Skin epidermis (tissue), 12 donors: ENCODE results near the gene FLRT1.

Experiments
- H3K27ac ChIP-seq, 21 experiments: fragments of 200-600 bp; sonication (generic) in 11 of 21; one replicate each; pipeline ENCODE4 v1.5.0; 2020; ENCODE audit warnings: mild to moderate bottlenecking in 3 of 21, inconsistent platforms in 2 of 21, moderate library complexity in 2 of 21
- H3K4me3 ChIP-seq, 7 experiments: fragments of 200-600 bp; sonication (generic) in 2 of 7; one replicate each; pipeline ENCODE4 v1.5.0; 2020; ENCODE audit warnings: inconsistent platforms in 2 of 7, mild to moderate bottlenecking in 2 of 7, moderate library complexity in 1 of 7

The FLRT1 gene

GRCh38 chr11:64035576-64035975 lies at the start of gene FLRT1:
TSS of gene FLRT1 (plus strand) at chr11:64035931. CDS start at chr11:64116268, 80,337 bp downstream.
- H3K4me3 ChIP-seq, result peak within 1 kb of the TSS; percentile 15 to 42 (median 23)
- H3K27ac ChIP-seq, result peak within 1 kb of the TSS in 2 of 21 experiments; percentile 22 to 24

DNA sequence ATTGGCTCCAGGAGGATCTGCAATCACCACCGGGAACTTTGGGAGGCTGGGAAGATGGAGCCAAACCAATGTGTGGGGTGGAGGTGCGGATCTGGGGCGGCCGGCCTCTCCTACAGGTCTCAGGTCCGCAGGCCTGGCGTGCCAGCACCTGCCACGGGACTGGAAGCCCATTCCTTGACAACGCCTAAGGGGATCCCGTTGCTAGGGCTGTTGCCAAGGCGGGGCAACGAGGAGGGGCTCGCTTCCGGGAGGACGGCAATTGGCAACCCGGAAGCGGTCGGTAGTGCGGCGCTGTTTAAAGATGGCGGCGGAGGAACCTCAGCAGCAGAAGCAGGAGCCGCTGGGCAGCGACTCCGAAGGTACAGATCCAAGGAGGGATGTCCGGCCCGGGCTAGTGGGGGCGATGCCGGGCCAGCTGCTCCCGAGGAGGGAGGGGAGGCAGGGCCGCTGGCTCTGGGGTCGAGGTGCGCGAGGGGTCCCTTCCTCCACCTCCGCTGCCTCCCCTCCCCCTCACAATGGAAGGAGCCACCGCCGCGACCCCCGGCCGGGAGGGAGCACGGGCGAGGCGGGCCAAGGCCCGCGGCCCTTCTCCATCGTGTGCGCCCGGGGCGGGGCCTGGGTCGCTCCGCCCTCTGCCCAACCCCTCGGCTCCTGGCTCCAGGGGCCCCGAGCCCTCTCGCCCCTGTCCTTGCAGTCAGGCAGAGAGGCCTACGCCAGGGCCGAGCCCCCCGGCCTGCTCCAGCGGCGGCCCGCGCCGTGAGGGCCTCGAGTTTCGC lies 49.4 kb upstream of the FLRT1 start, which contains the start of gene OTUB1:
Gene OTUB1 (plus strand): TSS at position 283 of the 776 bp plus-strand sequence. CDS start 19 bp downstream, at position 302.
- Histone ChIP-seq H3K4me3 (peak within 1 kb of the TSS; percentile 68 to 99 (median 88)), H3K27ac (peak within 1 kb of the TSS; percentile 74 to 97 (median 92))

DNA sequence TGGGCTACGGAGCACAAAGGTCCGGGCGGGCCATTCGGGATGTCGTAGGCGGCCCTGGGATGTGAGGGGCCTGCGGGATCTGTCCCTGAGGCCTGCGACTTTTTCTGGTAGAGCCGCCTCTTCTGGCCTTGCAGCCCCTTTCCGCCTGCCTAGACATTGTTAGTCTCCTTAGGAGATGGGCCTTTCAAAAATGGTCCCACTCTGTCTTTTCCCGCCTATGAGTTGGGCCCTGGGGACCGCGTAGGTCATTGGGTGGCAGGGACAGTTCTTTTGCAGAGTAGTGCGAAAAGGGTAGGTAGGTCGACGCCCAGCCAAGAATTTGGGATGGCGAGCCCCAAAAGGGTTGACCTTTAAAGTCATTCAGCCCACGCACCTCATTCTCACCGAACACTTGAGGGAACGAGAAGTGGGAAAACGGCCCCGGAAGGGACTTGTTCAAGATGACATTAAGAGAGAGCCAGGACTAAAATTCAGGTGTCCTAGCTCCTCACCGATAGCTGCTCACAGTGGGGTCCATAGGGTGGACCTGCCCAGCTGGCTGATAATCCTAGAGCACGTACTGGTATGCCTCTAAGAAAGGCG lies 48.7 kb upstream of the FLRT1 start:
- peak overlapping the region; percentile 68 to 99 (median 88) for H3K4me3 ChIP-seq
- H3K27ac ChIP-seq, result peak overlapping the region; percentile 74 to 97 (median 92)

DNA sequence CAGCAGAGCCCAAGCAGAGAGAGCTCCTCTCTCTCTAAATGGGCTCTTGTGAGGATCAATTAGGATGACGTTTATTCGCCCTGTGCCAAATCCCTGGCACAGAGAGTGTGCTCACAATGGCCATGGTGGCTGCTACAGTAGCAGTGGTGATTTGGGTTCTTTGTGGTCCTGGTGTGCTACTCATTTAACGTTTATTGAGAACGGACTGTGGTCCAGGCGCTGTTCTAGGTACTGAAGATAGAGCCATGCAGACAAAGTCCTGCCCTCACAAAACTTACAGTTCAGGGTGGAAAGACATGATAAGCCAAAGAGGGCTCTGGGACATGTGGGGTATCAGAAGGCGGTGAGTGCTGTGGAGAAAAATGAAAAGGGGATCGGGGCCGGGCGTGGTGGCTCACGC lies 44.2 kb upstream of the FLRT1 start:
- H3K4me3 ChIP-seq, result no peak overlapping the region
- no peak overlapping the region for H3K27ac ChIP-seq

GRCh38 chr11:63993100-63993499 lies 42.6 kb upstream of the FLRT1 start:
- H3K4me3 ChIP-seq, result no peak overlapping the region
- no peak overlapping the region for H3K27ac ChIP-seq

GRCh38 chr11:63993993-63994392 lies 41.7 kb upstream of the FLRT1 start:
- no peak overlapping the region for H3K27ac ChIP-seq
- no peak overlapping the region for H3K4me3 ChIP-seq

GRCh38 chr11:63996512-63996911 lies 39.2 kb upstream of the FLRT1 start:
- Histone ChIP-seq H3K27ac (no peak overlapping the region), H3K4me3 (no peak overlapping the region)

- no peak overlapping the region for H3K4me3 ChIP-seq
- no peak overlapping the region for H3K27ac ChIP-seq
Observed at GRCh38 chr11:63997104-63997700, 38.5 kb upstream of the FLRT1 start.

DNA sequence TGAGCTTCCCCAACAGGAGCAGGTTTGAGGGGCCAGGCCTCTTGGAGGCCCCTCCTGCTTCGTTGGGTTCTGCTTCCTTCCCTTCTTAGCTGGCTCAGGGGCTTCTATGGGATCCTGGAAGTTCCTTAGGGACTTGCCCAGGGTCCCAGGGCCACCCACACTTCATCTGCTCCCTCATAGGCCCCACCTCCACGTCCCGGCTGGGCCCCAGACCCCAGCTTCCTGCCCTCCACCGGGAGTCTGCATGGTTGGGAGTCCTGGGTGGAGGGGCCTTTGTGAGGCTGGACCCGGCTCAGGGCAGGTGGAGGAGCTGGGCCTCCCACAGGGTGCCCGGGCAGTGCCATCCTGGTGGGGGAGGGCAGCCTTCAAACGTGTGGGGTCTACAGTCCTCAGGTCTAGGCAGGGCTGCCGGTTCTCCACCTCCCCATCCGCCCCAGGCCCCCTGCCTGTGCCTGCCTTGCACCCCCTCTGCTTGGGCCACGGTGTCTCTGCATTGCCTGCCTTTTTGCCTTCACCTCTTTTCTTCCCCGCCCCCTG lies 37.9 kb upstream of the FLRT1 start:
- H3K27ac ChIP-seq, result peak overlapping the region in 3 of 21 experiments; percentile 36 to 62 (median 61)
- no peak overlapping the region for H3K4me3 ChIP-seq

GRCh38 chr11:63998558-63999348 lies 37.0 kb upstream of the FLRT1 start:
- peak overlapping the region in 5 of 7 experiments; percentile 13 to 42 (median 18) for H3K4me3 ChIP-seq
- peak overlapping the region in 13 of 21 experiments; percentile 2 to 62 (median 31) for H3K27ac ChIP-seq

- Histone ChIP-seq H3K27ac (peak overlapping the region in 8 of 21 experiments; percentile 10 to 61 (median 29)), H3K4me3 (peak overlapping the region; percentile 13 to 42 (median 20))
Observed at GRCh38 chr11:63999349-64000025, 36.2 kb upstream of the FLRT1 start.

DNA sequence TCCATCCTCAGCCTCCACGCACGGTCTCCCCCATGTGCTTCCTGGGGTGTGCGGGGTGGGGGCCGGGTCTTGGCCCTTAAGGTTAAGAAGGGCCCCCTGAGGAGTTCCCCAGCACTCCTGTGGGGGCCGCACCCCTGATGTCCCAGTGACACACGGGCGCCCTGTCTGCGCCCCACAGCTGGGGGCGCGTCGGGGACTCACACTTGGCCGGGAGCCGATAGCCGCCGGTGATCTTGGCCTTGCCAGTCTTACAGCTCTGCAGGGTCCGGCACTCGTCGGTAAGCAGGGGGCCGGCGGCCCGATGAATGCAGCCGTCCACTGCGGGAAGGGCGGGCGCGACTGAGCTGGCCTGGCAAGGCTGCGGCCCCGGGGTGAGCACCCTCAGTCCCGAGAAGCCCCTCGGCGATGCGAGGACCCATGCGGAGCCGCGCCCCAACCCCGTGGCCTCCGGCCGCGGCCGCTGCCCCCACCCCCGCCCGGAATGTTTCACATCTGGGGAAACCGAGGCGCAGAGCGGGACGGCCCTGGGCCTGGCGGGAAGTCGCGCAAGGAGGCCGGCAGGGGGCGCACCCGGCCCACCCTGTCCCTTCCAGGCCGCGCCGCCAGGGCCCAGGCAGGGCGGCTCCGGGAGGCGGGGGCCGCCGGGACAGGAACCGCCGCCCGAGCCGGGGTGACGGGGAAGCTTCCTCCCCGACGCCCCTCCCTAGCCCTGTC lies 35.5 kb upstream of the FLRT1 start:
- Histone ChIP-seq H3K4me3 (peak overlapping the region; percentile 13 to 42 (median 23)), H3K27ac (peak overlapping the region in 7 of 21 experiments; percentile 2 to 57 (median 17))

GRCh38 chr11:64000740-64001483 lies 34.8 kb upstream of the FLRT1 start:
- H3K27ac ChIP-seq, result no peak overlapping the region
- peak overlapping the region; percentile 13 to 42 (median 23) for H3K4me3 ChIP-seq

- Histone ChIP-seq H3K27ac (no peak overlapping the region), H3K4me3 (no peak overlapping the region)
Observed at GRCh38 chr11:64001484-64002420, 34.0 kb upstream of the FLRT1 start.

DNA sequence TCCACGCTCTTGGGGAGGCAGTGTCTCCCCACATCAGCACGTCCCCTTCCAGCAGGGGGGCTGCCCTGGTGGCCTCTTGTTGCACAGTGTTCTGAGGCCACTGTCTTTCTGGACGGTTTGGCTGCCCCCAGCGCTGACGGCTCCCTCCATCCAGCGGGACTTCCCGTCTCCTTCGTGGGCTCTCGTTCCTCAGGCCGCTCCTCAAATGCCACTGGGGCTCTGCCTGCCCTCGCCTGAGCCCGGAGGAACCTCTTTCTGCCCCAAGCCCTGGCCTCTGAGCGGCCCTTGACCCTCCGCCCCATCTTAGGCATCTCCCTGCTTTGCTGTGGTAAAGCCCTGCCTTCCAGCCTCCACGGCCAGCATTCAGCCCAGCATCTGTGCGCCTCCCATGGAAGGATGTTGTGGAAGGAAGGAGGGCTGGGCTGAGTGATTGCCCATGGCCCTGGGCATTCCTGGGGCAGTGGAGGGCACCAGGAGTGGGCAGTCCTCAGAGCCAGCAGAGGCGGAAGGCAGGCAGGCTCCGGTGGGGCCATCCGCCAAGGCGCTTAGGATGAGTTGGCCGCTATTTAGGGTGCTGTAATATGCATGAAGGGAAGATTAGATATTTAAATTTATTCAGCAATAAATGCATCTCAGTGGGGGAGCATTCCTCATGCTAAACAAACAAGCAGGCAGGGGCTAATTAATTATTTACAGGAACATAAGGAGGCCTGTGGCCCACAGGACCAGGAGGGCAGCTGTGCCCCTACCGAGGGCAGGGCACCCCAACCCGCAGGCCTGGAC lies 31.7 kb upstream of the FLRT1 start:
- no peak overlapping the region for H3K4me3 ChIP-seq
- no peak overlapping the region for H3K27ac ChIP-seq

GRCh38 chr11:64004590-64004984 lies 31.1 kb upstream of the FLRT1 start:
- H3K27ac ChIP-seq, result no peak overlapping the region
- no peak overlapping the region for H3K4me3 ChIP-seq
